GM23338 (cell line): ENCODE results near the gene SPIRE2. TPM values are rescaled to one million over a fixed set of nuclear protein-coding genes. Genes with fewer than 3 reads are reported as not detected.

Experiments
- ATAC-seq: fragments of 200-7000 bp; cut with Tn5 transposase; 3 replicates; pipeline ENCODE4 v1.9.1; 2020
- DNase-seq: peaks from one replicate; pipeline ENCODE4 v3.0.0-alpha.2; 2015; ENCODE audit warnings: low spot score
- H2AFZ ChIP-seq: fragments of 200-600 bp; sonication (generic); 2 replicates; pipeline ENCODE4 v1.8.0; 2016; ENCODE audit warnings: antibody characterized with exemption, mild to moderate bottlenecking, moderate library complexity
- H3F3A ChIP-seq: fragments of 200-600 bp; sonication (generic); replicated peaks from 2 replicates; pipeline ENCODE4 v1.8.0; 2017; ENCODE audit warnings: antibody characterized with exemption, mixed run types, low read depth
- H3K27ac ChIP-seq: fragments of 200-600 bp; sonication (generic); 2 replicates; pipeline ENCODE4 v1.6.1; 2016; ENCODE audit warnings: low read depth
- H3K27me3 ChIP-seq: fragments of 200-600 bp; sonication (generic); 2 replicates; pipeline ENCODE4 v1.8.0; 2016; ENCODE audit warnings: mild to moderate bottlenecking, mixed run types, moderate library complexity; ENCODE audit not compliant: insufficient read depth
- H3K36me3 ChIP-seq: fragments of 200-600 bp; sonication (generic); 2 replicates; pipeline ENCODE4 v1.8.0; 2016; ENCODE audit warnings: mild to moderate bottlenecking; ENCODE audit not compliant: insufficient read depth
- H3K4me1 ChIP-seq: fragments of 200-600 bp; sonication (generic); 2 replicates; pipeline ENCODE4 v1.8.0; 2016; ENCODE audit warnings: mild to moderate bottlenecking, moderate library complexity; ENCODE audit not compliant: insufficient read depth
- H3K4me2 ChIP-seq: fragments of 200-600 bp; sonication (generic); 2 replicates; pipeline ENCODE4 v1.7.1; 2017; ENCODE audit warnings: mixed run types
- H3K4me3 ChIP-seq: fragments of 200-600 bp; sonication (generic); 2 replicates; pipeline ENCODE4 v1.6.1; 2016; ENCODE audit warnings: mixed run types
- H3K79me2 ChIP-seq: fragments of 200-600 bp; sonication (generic); replicated peaks from 2 replicates; pipeline ENCODE4 v1.8.0; 2017; ENCODE audit warnings: mild to moderate bottlenecking; ENCODE audit not compliant: insufficient read depth
- H3K9me2 ChIP-seq: fragments of 200-600 bp; sonication (generic); 2 replicates; pipeline ENCODE4 v1.8.0; 2017; ENCODE audit not compliant: insufficient read depth
- H4K20me1 ChIP-seq: fragments of 200-600 bp; sonication (generic); replicated peaks from 2 replicates; pipeline ENCODE4 v1.8.0; 2017; ENCODE audit warnings: mild to moderate bottlenecking; ENCODE audit not compliant: insufficient read depth
- H3K27ac Mint-ChIP-seq: 2 replicates; pipeline ENCODE4 v1.8.0; 2020; ENCODE audit warnings: inconsistent platforms, mild to moderate bottlenecking, moderate library complexity, mixed read lengths
- H3K27me3 Mint-ChIP-seq: 3 replicates; pipeline ENCODE4 v1.8.0; 2022; ENCODE audit warnings: low read depth, mild to moderate bottlenecking, moderate library complexity, mixed read lengths, inconsistent platforms; ENCODE audit not compliant: insufficient read depth, poor library complexity
- H3K36me3 Mint-ChIP-seq: 3 replicates; pipeline ENCODE4 v1.8.0; 2021; ENCODE audit warnings: low read depth, mild to moderate bottlenecking, inconsistent platforms, moderate library complexity, mixed read lengths
- H3K4me1 Mint-ChIP-seq: 3 replicates; pipeline ENCODE4 v1.8.0; 2020; ENCODE audit warnings: mild to moderate bottlenecking, inconsistent platforms, mixed read lengths
- H3K4me3 Mint-ChIP-seq: 3 replicates; pipeline ENCODE4 v1.8.0; 2021; ENCODE audit warnings: moderate library complexity, mild to moderate bottlenecking, inconsistent platforms, mixed read lengths
- H3K9me3 Mint-ChIP-seq: 3 replicates; pipeline ENCODE4 v1.8.0; 2020; ENCODE audit warnings: moderate library complexity, mild to moderate bottlenecking, inconsistent platforms, mixed read lengths
- CREB1 ChIP-seq: fragments of 250-450 bp; sonication (Bioruptor Pico); IDR thresholded peaks from 2 replicates; pipeline ENCODE4 v1.5.0; 2020; ENCODE audit warnings: low read depth, mild to moderate bottlenecking, moderate library complexity
- CTCF ChIP-seq, 2 experiments: fragments of 200-600 bp in 1 of 2; sonication (generic) in 1 of 2; conservative IDR thresholded peaks; 2 replicates each; pipeline versions ENCODE4 v1.5.1 to v1.6.1; 2016 to 2017; ENCODE audit warnings: antibody characterized with exemption in 2 of 2, low read depth in 2 of 2, mild to moderate bottlenecking in 2 of 2, moderate library complexity in 1 of 2
- ETS1 ChIP-seq: IDR thresholded peaks from 2 replicates; pipeline ENCODE4 v1.6.1; 2016; ENCODE audit warnings: antibody characterized with exemption
- EZH2 ChIP-seq: fragments of 200-600 bp; sonication (generic); IDR thresholded peaks from one replicate; pipeline ENCODE4 v1.8.0; 2017; ENCODE audit warnings: antibody characterized with exemption, mild to moderate bottlenecking, low read depth; ENCODE audit not compliant: unreplicated experiment
- EZH2phosphoT487 ChIP-seq: fragments of 200-600 bp; sonication (generic); IDR thresholded peaks from one replicate; pipeline ENCODE4 v1.8.1; 2018; ENCODE audit warnings: antibody characterized with exemption; ENCODE audit not compliant: unreplicated experiment
- JUNB ChIP-seq: IDR thresholded peaks from one replicate; pipeline ENCODE4 v1.6.1; 2016; ENCODE audit warnings: antibody characterized with exemption; ENCODE audit not compliant: unreplicated experiment
- NANOG ChIP-seq: IDR thresholded peaks from 2 replicates; pipeline ENCODE4 v1.6.1; 2016; ENCODE audit warnings: antibody characterized with exemption, borderline replicate concordance
- POLR2AphosphoS5 ChIP-seq: IDR thresholded peaks from 2 replicates; pipeline ENCODE4 v1.6.1; 2016; ENCODE audit warnings: antibody characterized with exemption, low read depth
- REST ChIP-seq: IDR thresholded peaks from one replicate; pipeline ENCODE4 v1.6.1; 2018; ENCODE audit warnings: antibody characterized with exemption; ENCODE audit not compliant: unreplicated experiment
- STAT1 ChIP-seq: IDR thresholded peaks from one replicate; pipeline ENCODE4 v1.6.1; 2016; ENCODE audit warnings: antibody characterized with exemption; ENCODE audit not compliant: unreplicated experiment
- ZNF114 ChIP-seq: fragments of 250-450 bp; sonication (Bioruptor Pico); IDR thresholded peaks from 2 replicates; pipeline ENCODE4 v1.5.0; 2020; ENCODE audit warnings: mild to moderate bottlenecking, moderate library complexity
- ZNF331 ChIP-seq: fragments of 250-450 bp; sonication (Bioruptor Pico); IDR thresholded peaks from 2 replicates; pipeline ENCODE4 v1.5.0; 2020; ENCODE audit warnings: low read depth, mild to moderate bottlenecking, moderate library complexity
- ZNF462 ChIP-seq: fragments of 250-450 bp; sonication (Bioruptor Pico); IDR thresholded peaks from 2 replicates; pipeline ENCODE4 v1.5.0; 2020; ENCODE audit warnings: mild to moderate bottlenecking, moderate library complexity
- polyA plus RNA-seq: library from polyadenylated mRNA; unstranded; fragments of >200 nt; fragmentation: Nextera tagmentation; extraction: Ambion mirVana; gene quantifications from 2 replicates; pipeline ENCODE4 v1.2.1, GENCODE V29; 2016
- total RNA-seq: library from RNA; depleted of rRNA; stranded (reverse); fragments of >200 nt; shearing (Covaris generic); gene quantifications from 2 replicates; pipeline ENCODE4 v1.2.3, GENCODE V29; 2014

The SPIRE2 gene
- total and polyA plus RNA-seq, 2 experiments from 2014 or later: 5.0 to 15.2 TPM

GRCh38 chr16:89887243-89887642, 59.0 kb downstream of the SPIRE2 start:
- H3K4me2 ChIP-seq: no peak overlapping the region
- Mint-ChIP-seq H3K27me3 (peaks cover 7% of the 10 kb centered on the region), H3K36me3 (peaks cover 55% of the 10 kb centered on the region), H3K4me1 (no peaks in the 10 kb centered on the region), H3K27ac (no peak overlapping the region), H3K4me3 (no peak overlapping the region), H3K9me3 (no peaks in the 10 kb centered on the region)
- no peaks in the 10 kb centered on the region for H3K27me3 ChIP-seq
- H3K27ac ChIP-seq: no peak overlapping the region
- no peak overlapping the region for H3K4me3 ChIP-seq
- H3K36me3 ChIP-seq: peaks cover 14% of the 10 kb centered on the region
- TF ChIP-seq ZNF114 (CRISPR knock-in tag) (no peak), POLR2AphosphoS5 (no peak), NANOG (no peak), CTCF (conservative IDR thresholded peaks at IDR 0.05; ENCODE audit: low read depth in 2 of 2) (no peak), EZH2 (no peak), ETS1 (no peak), STAT1 (no peak), ZNF331 (CRISPR knock-in tag) (no peak), REST (no peak), ZNF462 (CRISPR knock-in tag) (no peak), CREB1 (no peak), JUNB (no peak), EZH2phosphoT487 (no peak)
- H2AFZ ChIP-seq: no peak overlapping the region
- no peak for ATAC-seq
- no peaks in the 10 kb centered on the region for H3F3A ChIP-seq
- DNase-seq: no peak
- H4K20me1 ChIP-seq: no peaks in the 10 kb centered on the region; the same call in 1 of the 2 replicates
- 0 out of 2 replicates have a peak, but pooled peaks cover 3% of the 10 kb centered on the region for H3K79me2 ChIP-seq
- H3K9me2 ChIP-seq: no peaks in the 10 kb centered on the region
- no peaks in the 10 kb centered on the region for H3K4me1 ChIP-seq
